Right lobe of liver (tissue), 6 donors: Measurements from ENCODE around the gene GSS. TPM values are rescaled to one million over a fixed set of nuclear protein-coding genes. Genes with fewer than 3 reads are reported as not detected.

Experiments
- ATAC-seq, 4 donors: fragments of 200-7000 bp; cut with Tn5 transposase; one replicate each; pipeline ENCODE4 v1.9.1; 2020; ENCODE audit warnings: mild to moderate bottlenecking in 4 of 4, moderate library complexity in 4 of 4
- DNase-seq, 3 donors: peaks; one replicate each; pipeline ENCODE4 v3.0.0-alpha.2; 2020
- H3K27ac ChIP-seq, 3 donors: fragments of 200-600 bp; one replicate each; pipeline ENCODE4 v1.8.0; 2022
- H3K27me3 ChIP-seq, 2 donors: fragments of 200-600 bp; one replicate each; pipeline ENCODE4 v1.8.0; 2022
- H3K36me3 ChIP-seq, 4 donors: fragments of 200-600 bp; sonication (generic) in 1 of 4; one replicate each; pipeline versions ENCODE4 v1.5.1 to v1.8.0; 2017 to 2022; ENCODE audit warnings: control low read depth in 1 of 4
- H3K4me1 ChIP-seq, 4 donors: fragments of 200-600 bp; sonication (generic) in 1 of 4; one replicate each; pipeline versions ENCODE4 v1.5.1 to v1.8.0; 2017 to 2022; ENCODE audit warnings: control low read depth in 1 of 4
- H3K4me3 ChIP-seq, 3 donors: fragments of 200-600 bp; one replicate each; pipeline ENCODE4 v1.8.0; 2022
- H3K9me3 ChIP-seq, 4 donors: fragments of 200-600 bp; sonication (generic) in 1 of 4; one replicate each; pipeline versions ENCODE4 v1.5.1 to v1.8.0; 2017 to 2022; ENCODE audit warnings: control low read depth in 1 of 4
- POLR2A ChIP-seq: fragments of 450-650 bp; IDR thresholded peaks from one replicate; pipeline ENCODE4 v1.6.1; 2017; ENCODE audit warnings: antibody characterized with exemption, mild to moderate bottlenecking
- WGBS: methylation state at CpG from one replicate; pipeline ENCODE4 v1.1.6; 2018; ENCODE audit warnings: low coverage, low lambda C conversion rate; ENCODE audit not compliant: insufficient coverage; ENCODE audit errors: missing lambda C conversion rate; 5-methylcytosine and 5-hydroxymethylcytosine counted together
- intact Hi-C, 2 donors: fragments of 100-400 bp; cut with DNase I; formaldehyde crosslinking; loops; one replicate each; pipeline versions ENCODE4 v1.11.2 to v1.14.1; 2022
- total RNA-seq, 6 experiments: library from RNA; depleted of rRNA in 2 of 6; stranded (reverse); fragments of >200 nt in 2 of 6; fragmentation: NEBNext Ultra II Directional in 3 of 6; extraction: Animal tissue kit (Norgen Biotek cat#: 25700) in 3 of 6; gene quantifications; one replicate each; pipeline versions ENCODE4 v1.1.0 to v1.2.4, GENCODE V29; 2016 to 2023
- TF ChIP-seq, protein P1 (sequence below), 4 donors: fragments of 200-600 bp in 3 of 4; fragments of 450-650 bp in 1 of 4; IDR thresholded peaks; one replicate each; pipeline versions ENCODE4 v1.5.1 to v1.8.0; 2016 to 2022; ENCODE audit warnings: antibody characterized with exemption in 4 of 4, mild to moderate bottlenecking in 2 of 4
- donor health status: DM: no; HTN: yes; CAD: no.
- donor health status: DM: no; HTN: no; CAD: no.
- donor health status: DM: no; HTN: no; CAD: no.
- donor health status: DM: no; HTN: yes; CAD: no.
- donor health status: DM: no; HTN: yes; CAD: no.

Gene GSS
- total RNA-seq, 6 experiments from 2014 or later: 25.9 to 63.6 (median 31.7) TPM

DNA sequence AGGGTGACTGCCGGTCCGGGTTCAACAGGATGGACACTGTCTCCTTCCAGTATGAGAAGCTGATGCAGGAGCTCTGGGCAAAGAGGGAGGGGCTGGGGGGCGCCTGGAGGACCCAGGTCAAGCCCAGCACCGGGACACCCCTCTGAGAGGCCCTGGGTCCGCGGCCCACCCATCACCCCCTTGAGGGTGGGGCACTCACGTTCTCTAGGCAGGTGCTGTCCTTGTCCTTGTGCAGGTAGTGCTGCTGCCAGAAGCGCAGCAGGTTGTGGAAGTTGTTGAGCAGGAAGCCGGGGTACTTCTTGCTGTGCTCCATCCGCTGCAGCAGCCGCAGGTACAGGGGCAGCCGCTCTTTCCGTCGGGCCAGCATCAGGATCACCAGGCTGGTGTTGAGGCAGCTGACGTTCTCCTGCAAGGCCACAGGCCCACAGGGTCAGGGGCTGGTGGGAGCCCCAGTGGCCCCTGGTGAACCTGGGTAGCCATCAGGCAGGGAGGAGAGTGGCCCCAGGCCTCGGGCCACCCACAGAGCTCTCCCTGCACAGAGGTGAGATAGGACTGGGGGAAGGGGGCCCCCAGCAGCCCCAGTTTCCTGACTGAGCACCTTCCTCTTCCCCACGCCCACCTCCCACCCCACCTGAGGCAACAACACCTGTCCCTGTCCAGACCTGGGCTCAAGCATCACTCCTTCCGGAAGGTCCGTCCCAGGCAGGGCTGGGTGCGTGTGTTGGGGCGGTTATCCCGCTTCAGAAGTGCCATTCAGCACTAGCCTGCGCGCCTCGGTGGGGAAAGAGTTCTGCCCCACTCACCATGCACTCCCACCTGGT, 47.8 kb upstream of the GSS start:
- Histone ChIP-seq H3K36me3 (peaks cover 0 to 92% (median 52%) of the 10 kb centered on the region in 4 donors), H3K27ac (no peak overlapping the region), H3K4me3 (no peak overlapping the region), H3K9me3 (no peaks in the 10 kb centered on the region), H3K4me1 (peaks cover 0 to 12% (median 4%) of the 10 kb centered on the region in 4 donors), H3K27me3 (no peaks in the 10 kb centered on the region)
- TF ChIP-seq, protein P1, sequence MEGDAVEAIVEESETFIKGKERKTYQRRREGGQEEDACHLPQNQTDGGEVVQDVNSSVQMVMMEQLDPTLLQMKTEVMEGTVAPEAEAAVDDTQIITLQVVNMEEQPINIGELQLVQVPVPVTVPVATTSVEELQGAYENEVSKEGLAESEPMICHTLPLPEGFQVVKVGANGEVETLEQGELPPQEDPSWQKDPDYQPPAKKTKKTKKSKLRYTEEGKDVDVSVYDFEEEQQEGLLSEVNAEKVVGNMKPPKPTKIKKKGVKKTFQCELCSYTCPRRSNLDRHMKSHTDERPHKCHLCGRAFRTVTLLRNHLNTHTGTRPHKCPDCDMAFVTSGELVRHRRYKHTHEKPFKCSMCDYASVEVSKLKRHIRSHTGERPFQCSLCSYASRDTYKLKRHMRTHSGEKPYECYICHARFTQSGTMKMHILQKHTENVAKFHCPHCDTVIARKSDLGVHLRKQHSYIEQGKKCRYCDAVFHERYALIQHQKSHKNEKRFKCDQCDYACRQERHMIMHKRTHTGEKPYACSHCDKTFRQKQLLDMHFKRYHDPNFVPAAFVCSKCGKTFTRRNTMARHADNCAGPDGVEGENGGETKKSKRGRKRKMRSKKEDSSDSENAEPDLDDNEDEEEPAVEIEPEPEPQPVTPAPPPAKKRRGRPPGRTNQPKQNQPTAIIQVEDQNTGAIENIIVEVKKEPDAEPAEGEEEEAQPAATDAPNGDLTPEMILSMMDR (IDR thresholded peaks at IDR 0.05): no peak
- no peak for TF ChIP-seq POLR2A
- intact Hi-C loops: no loop called here
- ATAC-seq: no peak
- DNase-seq: peak in 2 of 3 donors; percentile 40 to 41
- WGBS: no CpG with 5 or more reads among the region's 25 CpGs

DNA sequence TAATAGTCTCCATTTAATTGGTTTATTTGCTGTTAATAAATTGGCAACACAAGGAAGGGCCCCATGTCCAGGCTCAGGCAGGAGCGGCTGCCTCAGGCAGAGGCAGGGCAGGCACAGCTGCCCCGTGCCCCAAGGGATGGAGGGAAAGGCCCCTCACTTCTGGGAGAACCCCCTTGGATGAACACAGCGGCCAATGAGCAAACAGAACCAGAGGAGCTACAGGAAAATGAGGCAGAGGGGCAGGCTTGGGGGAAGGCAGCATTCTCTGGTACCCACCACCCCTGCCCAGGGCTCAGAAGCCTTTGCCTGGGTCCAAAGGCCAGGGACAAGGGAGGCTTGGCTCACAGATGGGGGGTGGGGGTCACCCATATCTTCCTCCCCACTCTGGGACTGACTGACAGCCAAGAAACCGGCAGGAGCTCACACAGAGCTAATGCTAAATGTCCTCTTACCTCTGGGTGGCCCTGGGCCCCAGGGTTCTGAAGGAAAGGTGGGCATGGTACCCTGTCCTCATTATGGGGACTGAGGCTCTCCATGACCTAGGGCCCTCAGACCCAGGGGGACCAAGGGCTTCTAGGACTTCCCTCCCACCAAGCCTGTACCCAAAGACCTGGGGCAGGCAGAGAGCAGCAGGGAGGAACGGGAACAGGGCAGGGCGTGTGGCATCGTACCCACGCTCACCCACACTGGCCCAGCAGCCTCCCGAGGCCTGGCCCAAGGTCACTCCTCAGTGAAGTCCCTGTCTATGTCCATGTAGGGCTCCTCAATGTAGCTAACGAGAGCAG, 47.0 kb upstream of the GSS start:
- no peaks in the 10 kb centered on the region for H3K27me3 ChIP-seq
- intact Hi-C loops: no loop called here
- DNase-seq: peak in 2 of 3 donors; percentile 21 to 31

DNA sequence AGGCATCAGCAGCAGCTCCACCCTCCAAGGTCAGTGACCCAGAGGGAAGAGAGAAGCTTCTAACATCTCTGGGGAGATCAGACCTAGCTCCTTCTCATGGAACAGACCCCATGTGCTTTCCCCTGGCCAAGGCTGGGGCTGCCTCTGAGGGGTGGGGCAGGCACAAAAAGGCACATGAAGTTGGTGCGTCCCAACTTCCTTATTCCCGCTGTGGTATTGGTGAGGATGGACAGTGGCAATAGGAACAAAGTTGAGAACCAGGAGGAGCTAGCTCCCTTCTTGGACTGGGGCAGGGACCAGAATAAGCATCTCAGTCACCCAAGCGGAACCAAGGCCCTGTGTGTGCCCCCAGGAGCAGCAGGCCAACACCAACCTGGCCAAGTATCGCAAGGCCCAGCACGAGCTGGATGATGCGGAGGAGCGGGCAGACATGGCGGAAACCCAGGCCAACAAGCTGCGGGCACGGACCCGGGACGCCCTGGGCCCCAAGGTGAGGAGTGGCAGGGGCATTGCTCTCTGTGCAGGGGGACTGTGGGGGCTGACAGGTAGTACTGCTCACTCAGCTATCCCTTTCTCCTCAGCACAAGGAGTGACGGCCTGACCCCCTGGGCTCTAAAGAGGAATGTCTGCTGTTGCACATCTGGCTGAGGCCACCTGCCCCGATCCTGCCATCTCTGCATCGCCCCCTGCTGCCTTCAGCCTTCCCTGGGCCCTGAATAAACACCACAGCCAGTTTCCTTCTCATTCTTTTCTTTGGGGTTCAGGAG, 46.2 kb upstream of the GSS start:
- Histone ChIP-seq H3K4me1 (peaks cover 0 to 13% (median 4%) of the 10 kb centered on the region in 4 donors), H3K36me3 (peaks cover 0 to 79% (median 41%) of the 10 kb centered on the region in 4 donors), H3K27ac (no peak overlapping the region), H3K9me3 (no peaks in the 10 kb centered on the region), H3K4me3 (no peak overlapping the region), H3K27me3 (no peaks in the 10 kb centered on the region)
- 92% methylated on average over 2 of the region's 15 CpGs for WGBS
- no peak for TF ChIP-seq POLR2A
- TF ChIP-seq, protein P1 (IDR thresholded peaks at IDR 0.05): no peak
- peak in 2 of 3 donors; percentile 14 to 39 for DNase-seq
- ATAC-seq: no peak
- intact Hi-C loops: no loop called here

More for the DNA sequence above, 47.0 kb upstream of the GSS start:
- peaks cover 0 to 10% (median 4%) of the 10 kb centered on the region in 4 donors for H3K4me1 ChIP-seq
- H3K27ac ChIP-seq: no peak overlapping the region
- TF ChIP-seq, protein P1 (IDR thresholded peaks at IDR 0.05): no peak
- no peak for TF ChIP-seq POLR2A
- H3K36me3 ChIP-seq: peaks cover 0 to 87% (median 44%) of the 10 kb centered on the region in 4 donors
- peak in 1 of 4 donors; percentile 4 for ATAC-seq
- no peak overlapping the region for H3K4me3 ChIP-seq
- H3K9me3 ChIP-seq: no peaks in the 10 kb centered on the region
- 72% methylated on average over 3 of the region's 10 CpGs for WGBS

DNA sequence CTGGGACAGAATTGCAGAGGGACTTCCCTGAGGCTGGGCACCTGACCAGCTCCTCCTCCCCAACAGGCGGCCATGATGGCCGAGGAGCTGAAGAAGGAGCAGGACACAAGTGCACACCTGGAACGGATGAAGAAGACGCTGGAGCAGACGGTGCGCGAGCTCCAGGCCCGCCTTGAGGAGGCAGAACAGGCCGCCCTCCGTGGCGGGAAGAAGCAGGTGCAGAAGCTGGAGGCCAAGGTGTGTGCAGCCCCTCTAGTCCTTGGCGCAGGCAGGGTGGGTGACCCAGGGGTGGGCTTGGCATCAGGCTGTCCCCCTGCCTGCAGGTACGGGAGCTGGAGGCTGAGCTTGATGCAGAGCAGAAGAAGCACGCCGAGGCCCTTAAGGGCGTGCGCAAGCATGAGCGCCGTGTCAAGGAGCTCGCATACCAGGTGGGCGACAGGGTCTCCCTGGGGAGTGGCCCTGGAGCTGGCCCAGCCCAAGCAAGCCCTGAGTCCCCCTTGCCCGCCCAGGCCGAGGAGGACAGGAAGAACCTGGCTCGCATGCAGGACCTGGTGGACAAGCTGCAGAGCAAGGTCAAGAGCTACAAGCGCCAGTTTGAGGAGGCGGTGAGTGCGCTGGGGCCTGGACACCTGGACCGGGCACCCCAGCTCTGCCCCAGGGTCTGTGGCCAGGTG, 45.5 kb upstream of the GSS start:
- H3K36me3 ChIP-seq: peaks cover 0 to 78% (median 35%) of the 10 kb centered on the region in 4 donors

More for the DNA sequence above, 45.5 kb upstream of the GSS start:
- peaks cover 0 to 13% (median 4%) of the 10 kb centered on the region in 4 donors for H3K4me1 ChIP-seq
- WGBS: 97% methylated on average over 5 of the region's 28 CpGs
- intact Hi-C loops: no loop called here
- no peaks in the 10 kb centered on the region for H3K9me3 ChIP-seq
- no peaks in the 10 kb centered on the region for H3K27me3 ChIP-seq
- no peak for TF ChIP-seq POLR2A
- TF ChIP-seq, protein P1 (IDR thresholded peaks at IDR 0.05): no peak
- no peak for ATAC-seq
- peak in 2 of 3 donors; percentile 16 to 51 for DNase-seq
- H3K4me3 ChIP-seq: no peak overlapping the region
- H3K27ac ChIP-seq: no peak overlapping the region
